ENCODE results near the gene RRAGC. TPM values are rescaled to one million over a fixed set of nuclear protein-coding genes. Genes with fewer than 3 reads are reported as not detected.

The RRAGC gene
- 5.4 TPM for total RNA-seq

- DNase-seq (ENCODE audit: low read depth in 2 of 3, low spot score in 2 of 3), result peak; percentile 83 to 99 (median 98)
Observed at GRCh38 chr1:38859561-38860453, at the start of gene RRAGC. TSS of gene RRAGC (minus strand) at chr1:38859772. CDS start at chr1:38859646, 126 bp downstream.

- no peak for DNase-seq (ENCODE audit: low read depth in 2 of 3, low spot score in 2 of 3)
Observed at GRCh38 chr1:38908821-38909220, 49.2 kb upstream of the RRAGC start.

GRCh38 chr1:38905985-38906384 is 46.4 kb upstream of the RRAGC start:
- no peak for DNase-seq (ENCODE audit: low read depth in 2 of 3, low spot score in 2 of 3)

GRCh38 chr1:38899560-38899959 is 40.0 kb upstream of the RRAGC start:
- no peak for DNase-seq (ENCODE audit: low read depth in 2 of 3, low spot score in 2 of 3)

GRCh38 chr1:38898653-38899230 is 39.2 kb upstream of the RRAGC start:
- DNase-seq (ENCODE audit: low read depth in 2 of 3, low spot score in 2 of 3), result no peak

GRCh38 chr1:38896169-38896568 is 36.6 kb upstream of the RRAGC start:
- no peak for DNase-seq (ENCODE audit: low read depth in 2 of 3, low spot score in 2 of 3)

- no peak for DNase-seq (ENCODE audit: low read depth in 2 of 3, low spot score in 2 of 3)
Observed at GRCh38 chr1:38892976-38893375, 33.4 kb upstream of the RRAGC start.

- DNase-seq (ENCODE audit: low read depth in 2 of 3, low spot score in 2 of 3), result peak in 1 of 3 donors; percentile 7
Observed at GRCh38 chr1:38891753-38892152, 32.2 kb upstream of the RRAGC start.

- no peak for DNase-seq (ENCODE audit: low read depth in 2 of 3, low spot score in 2 of 3)
Observed at GRCh38 chr1:38889589-38889988, 30.0 kb upstream of the RRAGC start.

- no peak for DNase-seq (ENCODE audit: low read depth in 2 of 3, low spot score in 2 of 3)
Observed at GRCh38 chr1:38888423-38889333, 29.1 kb upstream of the RRAGC start.

GRCh38 chr1:38885092-38885491 is 25.5 kb upstream of the RRAGC start:
- DNase-seq (ENCODE audit: low read depth in 2 of 3, low spot score in 2 of 3), result no peak

- DNase-seq (ENCODE audit: low read depth in 2 of 3, low spot score in 2 of 3), result no peak
Observed at GRCh38 chr1:38881487-38881886, 21.9 kb upstream of the RRAGC start, which contains the start of gene GJA9. TSS of gene GJA9 (minus strand) at chr1:38881587. CDS start at chr1:38876098, 5,489 bp downstream.

- DNase-seq (ENCODE audit: low read depth in 2 of 3, low spot score in 2 of 3), result no peak
Observed at GRCh38 chr1:38875811-38876210, 16.2 kb upstream of the RRAGC start.

GRCh38 chr1:38873027-38873969 is 13.7 kb upstream of the RRAGC start, which contains the start of gene MYCBP:
TSS of gene MYCBP (minus strand) at chr1:38873348. CDS start at chr1:38873305, 43 bp downstream.
- peak; percentile 95 to 96 (median 96) for DNase-seq (ENCODE audit: low read depth in 2 of 3, low spot score in 2 of 3)

- peak in 1 of 3 donors; percentile 11 for DNase-seq (ENCODE audit: low read depth in 2 of 3, low spot score in 2 of 3)
Observed at GRCh38 chr1:38872401-38873026, 12.9 kb upstream of the RRAGC start.

GRCh38 chr1:38870996-38871395 is 11.4 kb upstream of the RRAGC start:
- DNase-seq (ENCODE audit: low read depth in 2 of 3, low spot score in 2 of 3), result no peak

- DNase-seq (ENCODE audit: low read depth in 2 of 3, low spot score in 2 of 3), result no peak
Observed at GRCh38 chr1:38867208-38867607, 7.6 kb upstream of the RRAGC start.

- DNase-seq (ENCODE audit: low read depth in 2 of 3, low spot score in 2 of 3), result no peak
Observed at GRCh38 chr1:38865112-38865715, 5.6 kb upstream of the RRAGC start.

GRCh38 chr1:38860454-38860795 is 853 bp upstream of the RRAGC start:
- no peak for DNase-seq (ENCODE audit: low read depth in 2 of 3, low spot score in 2 of 3)

Data from hematopoietic multipotent progenitor cell (in vitro differentiated cells).